GM20000 (cell line): ENCODE results near the gene P2RY14.
A peak's percentile ranks its signal among the peaks of the same experiment; 100 is the strongest.

Source experiments
- DNase-seq: peaks from one replicate; pipeline ENCODE4 v3.0.0; 2012; ENCODE audit warnings: low spot score
- TF ChIP-seq, protein P1 (sequence below): IDR thresholded peaks from 2 replicates; pipeline ENCODE4 v1.5.1; 2012; ENCODE audit warnings: mild to moderate bottlenecking, control low read depth; ENCODE audit errors: extremely low read depth, missing control alignments

P2RY14 gene

DNA sequence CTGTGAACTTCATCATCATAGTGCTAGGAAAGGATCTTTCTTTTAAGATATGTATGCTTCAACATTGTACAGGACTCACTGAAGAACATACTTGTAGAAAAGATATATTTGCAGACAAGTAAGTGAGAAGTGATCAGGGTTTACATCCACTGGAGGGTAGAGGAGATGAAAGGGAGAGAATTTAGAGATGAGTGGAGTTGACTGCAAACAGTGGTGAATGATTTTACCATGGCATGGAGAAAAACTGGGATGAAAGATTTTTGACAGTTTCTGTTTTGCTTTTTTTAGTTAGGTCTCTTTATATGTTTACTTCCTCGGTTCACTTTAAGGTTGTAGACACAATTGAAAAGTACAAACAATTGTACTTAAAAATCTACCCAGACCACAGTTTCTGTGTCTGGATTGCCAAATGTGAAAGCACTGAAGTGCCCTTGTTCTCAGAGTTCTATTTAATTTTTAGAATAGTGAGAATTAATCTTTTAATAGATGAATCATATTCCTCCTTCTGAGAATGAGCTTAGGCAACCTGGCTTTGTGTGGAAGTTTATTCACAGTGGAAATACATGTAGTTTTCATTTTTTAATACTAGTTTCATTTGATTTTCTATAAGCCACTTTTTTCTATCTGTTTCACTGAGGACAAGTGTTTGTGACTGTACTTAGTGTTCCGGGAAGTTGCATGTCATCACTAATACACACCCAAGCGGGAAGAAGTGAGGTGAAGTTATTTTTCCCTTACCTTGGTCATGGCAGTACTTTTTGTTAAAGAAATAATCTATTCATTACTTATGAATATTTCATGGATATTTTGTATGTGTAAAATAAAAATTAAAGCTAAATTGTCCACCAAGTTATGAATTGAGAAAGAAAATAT is 73.6 kb downstream of the P2RY14 start:
- no peak for DNase-seq
- TF ChIP-seq, protein P1, sequence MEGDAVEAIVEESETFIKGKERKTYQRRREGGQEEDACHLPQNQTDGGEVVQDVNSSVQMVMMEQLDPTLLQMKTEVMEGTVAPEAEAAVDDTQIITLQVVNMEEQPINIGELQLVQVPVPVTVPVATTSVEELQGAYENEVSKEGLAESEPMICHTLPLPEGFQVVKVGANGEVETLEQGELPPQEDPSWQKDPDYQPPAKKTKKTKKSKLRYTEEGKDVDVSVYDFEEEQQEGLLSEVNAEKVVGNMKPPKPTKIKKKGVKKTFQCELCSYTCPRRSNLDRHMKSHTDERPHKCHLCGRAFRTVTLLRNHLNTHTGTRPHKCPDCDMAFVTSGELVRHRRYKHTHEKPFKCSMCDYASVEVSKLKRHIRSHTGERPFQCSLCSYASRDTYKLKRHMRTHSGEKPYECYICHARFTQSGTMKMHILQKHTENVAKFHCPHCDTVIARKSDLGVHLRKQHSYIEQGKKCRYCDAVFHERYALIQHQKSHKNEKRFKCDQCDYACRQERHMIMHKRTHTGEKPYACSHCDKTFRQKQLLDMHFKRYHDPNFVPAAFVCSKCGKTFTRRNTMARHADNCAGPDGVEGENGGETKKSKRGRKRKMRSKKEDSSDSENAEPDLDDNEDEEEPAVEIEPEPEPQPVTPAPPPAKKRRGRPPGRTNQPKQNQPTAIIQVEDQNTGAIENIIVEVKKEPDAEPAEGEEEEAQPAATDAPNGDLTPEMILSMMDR, result no peak

DNA sequence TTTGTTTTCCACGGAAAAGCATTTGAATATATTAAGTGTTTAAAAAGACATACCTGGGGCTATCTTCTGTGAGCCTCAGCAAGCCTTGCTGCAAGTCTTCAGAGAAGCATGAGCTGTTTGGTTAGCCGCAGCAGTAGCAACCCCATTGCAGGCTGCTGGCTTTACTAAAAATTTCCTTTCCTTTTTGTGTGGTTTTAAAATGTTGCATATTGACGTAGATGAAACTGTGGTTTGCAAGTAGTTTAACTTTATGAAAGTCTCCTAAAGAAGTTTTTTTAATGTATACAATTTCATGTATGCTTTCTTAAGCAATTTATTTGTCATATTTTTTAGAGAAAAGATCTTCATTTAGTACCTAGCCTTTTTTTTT is 75.3 kb downstream of the P2RY14 start, which contains the start of gene GPR171:
TSS of gene GPR171 (minus strand) at position 166 of the 370 bp plus-strand sequence. CDS start 3,830 bp downstream, outside the sequence.
- TF ChIP-seq, protein P1, result no peak
- peak; percentile 43 for DNase-seq

DNA sequence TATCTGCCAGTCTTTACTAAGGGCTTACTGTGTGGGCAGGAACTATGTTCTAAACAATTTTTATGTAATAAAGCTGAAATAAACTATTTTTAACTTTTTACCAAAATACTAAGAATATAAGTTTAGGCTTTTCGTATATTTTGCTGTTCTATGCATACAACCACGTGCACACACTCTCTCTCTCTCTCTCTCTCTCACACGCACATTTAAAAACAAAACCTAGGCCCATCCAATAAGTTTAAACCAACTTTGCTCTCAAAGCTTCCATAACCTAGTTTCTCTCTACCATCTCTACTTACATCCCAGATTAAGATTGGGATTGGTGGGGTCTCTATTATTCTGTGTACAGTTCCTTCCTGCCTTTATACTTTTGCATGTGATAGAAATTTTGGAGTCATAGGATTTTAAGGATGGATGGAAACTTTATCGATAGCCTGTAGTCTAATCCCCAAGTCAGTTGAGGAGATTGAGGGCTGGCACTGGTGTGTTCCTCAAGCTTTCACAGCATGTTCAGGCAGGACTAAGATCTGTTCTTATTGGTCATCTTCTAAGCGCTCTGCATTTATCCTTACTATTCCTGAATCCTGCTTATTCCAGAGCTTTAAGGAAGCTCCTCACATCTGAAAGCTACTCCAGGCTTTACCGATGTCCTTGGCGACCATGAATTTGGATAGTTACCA is 77.2 kb downstream of the P2RY14 start:
- no peak for DNase-seq

DNA sequence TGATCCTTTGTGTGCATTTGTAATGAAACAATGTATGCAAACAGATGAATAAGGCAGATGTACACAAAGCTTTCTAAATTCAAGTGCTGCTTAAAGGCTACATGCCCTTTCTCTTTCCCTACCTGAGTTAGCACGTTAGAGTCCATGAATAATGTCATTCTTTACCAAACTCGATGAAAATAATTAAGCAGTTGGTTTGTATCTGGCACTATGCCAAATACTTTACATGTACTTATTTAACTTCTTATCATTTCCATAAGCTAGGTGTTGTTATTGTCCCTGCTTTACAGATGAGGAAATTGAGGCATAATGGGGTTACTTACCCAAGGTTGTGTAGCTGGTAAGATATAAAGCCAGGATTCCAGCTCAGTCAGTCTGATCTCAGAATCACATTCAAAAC is 77.8 kb downstream of the P2RY14 start:
- no peak for DNase-seq
- TF ChIP-seq, protein P1, result no peak

More for the DNA sequence above, 77.2 kb downstream of the P2RY14 start:
- TF ChIP-seq, protein P1, result no peak

DNA sequence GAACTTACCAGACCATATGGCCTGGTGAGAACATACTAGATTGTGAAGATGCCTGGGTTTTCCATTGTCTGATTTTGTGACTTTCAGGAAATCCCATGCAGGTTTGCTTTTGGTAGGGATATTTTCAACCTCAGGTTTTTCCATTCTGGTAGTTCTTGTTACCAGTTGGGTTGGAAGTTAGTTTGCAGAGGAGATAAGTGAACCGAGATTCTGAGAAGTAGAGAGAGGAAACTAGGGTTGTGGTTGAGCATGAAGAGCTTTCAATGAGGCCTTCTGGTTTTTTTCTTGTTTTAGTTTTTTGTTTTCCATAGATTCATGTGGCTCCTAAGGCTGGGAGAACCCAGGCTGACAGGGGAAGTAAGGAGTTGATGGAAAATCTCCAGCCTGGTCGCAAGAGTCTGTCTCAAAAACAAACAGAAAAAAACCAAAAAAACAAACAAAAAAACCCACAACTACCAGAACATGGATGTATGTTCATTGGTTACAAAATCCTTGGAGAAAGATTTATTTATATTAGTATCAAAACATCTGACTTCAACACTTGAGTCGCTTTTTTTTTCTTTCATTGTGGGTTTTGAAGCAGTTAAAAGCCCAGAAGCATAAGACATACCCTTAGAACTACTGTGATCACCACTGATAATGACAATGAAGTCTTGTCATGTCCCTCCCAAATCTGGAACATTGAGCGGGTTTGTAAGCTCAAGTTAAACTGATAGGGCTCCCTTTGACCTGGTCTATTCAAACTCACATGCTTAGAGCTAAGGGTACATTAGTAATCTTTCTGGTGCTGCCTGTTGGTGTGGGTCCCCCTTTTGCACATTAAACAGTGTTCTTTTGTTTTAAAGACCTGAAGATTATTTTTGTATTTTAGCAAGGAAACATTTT is 78.5 kb downstream of the P2RY14 start:
- TF ChIP-seq, protein P1, result no peak
- no peak for DNase-seq

DNA sequence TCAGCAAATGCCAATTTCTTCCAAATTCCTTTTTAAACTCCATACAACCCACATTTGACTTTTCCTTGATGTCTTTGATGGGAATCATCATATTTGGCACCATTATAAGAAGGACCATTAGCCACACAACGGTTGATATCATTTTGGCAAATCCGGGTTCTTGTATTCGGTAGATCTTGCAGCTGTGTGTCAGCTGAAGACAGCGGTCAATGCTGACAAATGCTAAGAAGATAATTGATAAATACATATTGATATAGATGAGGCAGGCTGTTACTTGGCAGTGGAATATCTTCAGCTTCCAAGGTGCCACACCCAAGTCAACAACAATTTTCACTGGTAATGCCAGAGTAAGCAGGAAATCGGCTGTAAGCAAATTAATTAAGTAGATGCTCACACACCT is 79.5 kb downstream of the P2RY14 start:
- no peak for DNase-seq
- TF ChIP-seq, protein P1, result no peak
